ENCODE results near the gene NBPF26. TPM values are rescaled to one million over a fixed set of nuclear protein-coding genes. Genes with fewer than 3 reads are reported as not detected.

Gene NBPF26
- total RNA-seq = 58.7 TPM

DNA sequence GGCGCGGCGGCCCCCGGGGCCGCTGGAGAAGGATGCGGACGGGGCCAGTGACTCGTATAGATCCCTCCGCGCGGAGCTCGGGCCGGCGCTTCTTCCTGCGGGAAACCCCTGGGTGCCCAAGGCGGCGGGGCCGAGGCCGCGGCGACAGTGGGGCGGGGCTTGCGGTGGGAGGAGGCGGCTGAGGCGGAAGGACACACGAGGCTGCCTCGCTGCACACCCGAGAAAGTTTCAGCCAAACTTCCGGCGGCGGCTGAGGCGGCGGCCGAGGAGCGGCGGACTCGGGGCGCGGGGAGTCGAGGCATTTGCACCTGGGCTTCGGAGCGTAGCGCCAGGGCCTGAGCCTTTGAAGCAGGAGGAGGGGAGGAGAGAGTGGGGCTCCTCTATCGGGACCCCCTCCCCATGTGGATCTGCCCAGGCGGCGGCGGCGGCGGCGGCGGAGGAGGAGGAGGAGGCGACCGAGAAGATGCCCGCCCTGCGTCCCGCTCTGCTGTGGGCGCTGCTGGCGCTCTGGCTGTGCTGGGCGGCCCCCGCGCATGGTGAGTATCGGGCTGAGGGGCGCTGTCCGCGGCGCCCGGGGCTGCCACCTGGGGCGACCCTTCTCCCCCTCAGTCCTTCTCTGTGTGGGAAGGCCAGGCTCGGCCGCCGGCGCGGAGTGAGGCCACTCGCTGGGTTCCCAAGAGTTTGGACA is at the start of gene NBPF26:
Gene NBPF26 (plus strand): TSS at position 231 of the 688 bp plus-strand sequence.

Other genes starting within 250 kb of the NBPF26 start
- gene PPIAL4A, start 165.8 kb downstream of the NBPF26 start, total RNA-seq = not detected